Measurements from ENCODE around the gene C2orf78. TPM values are rescaled to one million over a fixed set of nuclear protein-coding genes. Genes with fewer than 3 reads are reported as not detected.
"Not testable (repeated sequence)": the region's sequence is repeated elsewhere in the genome, so short reads cannot be mapped to it uniquely, and the experiment has no call there.

Gene C2orf78
- total RNA-seq, 6 experiments from 2014 or later = 0.07 TPM; not detected in 5

- Histone ChIP-seq H3K9me3 (no peaks in the 10 kb centered on the region), H3K36me3 (peaks cover 0 to 37% (median 18%) of the 10 kb centered on the region in 4 donors), H3K4me3 (no peak overlapping the region), H3K27me3 (no peaks in the 10 kb centered on the region), H3K4me1 (peaks cover 0 to 11% (median 0%) of the 10 kb centered on the region in 4 donors), H3K27ac (no peak overlapping the region)
- intact Hi-C loops (cut with DNase I) = no loop called here
- DNase-seq (no peak), ATAC-seq (no peak)
- no peak for TF ChIP-seq POLR2A (IDR thresholded peaks at IDR 0.05)
- TF ChIP-seq CTCF (IDR thresholded peaks at IDR 0.05) = no peak
- 84% methylated on average over 7 of the region's 8 CpGs for WGBS (ENCODE audit: insufficient coverage, low coverage, low lambda C conversion rate, missing lambda C conversion rate)
Observed at GRCh38 chr2:73776869-73777519, 7.0 kb upstream of the C2orf78 start.

GRCh38 chr2:73778867-73779466, 5.0 kb upstream of the C2orf78 start:
- H3K27ac ChIP-seq = peak overlapping the region in 1 of 3 donors; percentile 83
- peaks cover 0 to 11% (median 0%) of the 10 kb centered on the region in 4 donors for H3K4me1 ChIP-seq
- ATAC-seq; H3K9me3 ChIP-seq; H3K27me3 ChIP-seq; intact Hi-C loops (cut with DNase I); DNase-seq: not testable (repeated sequence)
- H3K4me3 ChIP-seq = peak overlapping the region; percentile 53 to 85 (median 68)
- 67% methylated on average over 15 of the region's 18 CpGs for WGBS (ENCODE audit: insufficient coverage, low coverage, low lambda C conversion rate, missing lambda C conversion rate)
- peaks cover 0 to 17% (median 9%) of the 10 kb centered on the region in 4 donors for H3K36me3 ChIP-seq

- H3K27ac ChIP-seq = peak within 1 kb of the TSS; percentile 76 to 88 (median 83)
- H3K4me3 ChIP-seq = peak within 1 kb of the TSS; percentile 53 to 85 (median 68)
- no peaks in the 10 kb centered on the region for H3K9me3 ChIP-seq
- 0% methylated on average over 4 of the region's 40 CpGs for WGBS (ENCODE audit: insufficient coverage, low coverage, low lambda C conversion rate, missing lambda C conversion rate)
- H3K4me1 ChIP-seq = peaks cover 0 to 11% (median 0%) of the 10 kb centered on the region in 4 donors
- peak; percentile 100 for ATAC-seq
- H3K36me3 ChIP-seq = peaks cover 0 to 11% (median 6%) of the 10 kb centered on the region in 4 donors
- no peaks in the 10 kb centered on the region for H3K27me3 ChIP-seq
- intact Hi-C loops (cut with DNase I) = no loop called here
- DNase-seq = peak; percentile 93 to 96 (median 96)
- TF ChIP-seq CTCF (IDR thresholded peaks at IDR 0.05) (peak; percentile 93 to 97 (median 96)), POLR2A (IDR thresholded peaks at IDR 0.05) (peak; percentile 69)
Observed at GRCh38 chr2:73779467-73780236, 4.3 kb upstream of the C2orf78 start, which contains the start of gene DUSP11. TSS of gene DUSP11 (minus strand) at chr2:73780103. CDS start at chr2:73779974, 129 bp downstream.

- Histone ChIP-seq H3K36me3 (peaks cover 0 to 9% (median 3%) of the 10 kb centered on the region in 4 donors), H3K27me3 (no peaks in the 10 kb centered on the region), H3K4me3 (peak overlapping the region in 2 of 3 donors; percentile 68 to 85), H3K4me1 (peaks cover 0 to 11% (median 0%) of the 10 kb centered on the region in 4 donors), H3K27ac (peak overlapping the region in 1 of 3 donors; percentile 88), H3K9me3 (no peaks in the 10 kb centered on the region)
- ATAC-seq = no peak
- WGBS (ENCODE audit: insufficient coverage, low coverage, low lambda C conversion rate, missing lambda C conversion rate) = 1% methylated on average over 6 of the region's 7 CpGs
- no peak for DNase-seq
- TF ChIP-seq POLR2A (IDR thresholded peaks at IDR 0.05) (no peak), CTCF (IDR thresholded peaks at IDR 0.05) (peak in 1 of 4 donors; percentile 2)
- intact Hi-C loops (cut with DNase I) = no loop called here
Observed at GRCh38 chr2:73780237-73780582, 3.8 kb upstream of the C2orf78 start.

- ATAC-seq; H3K4me1 ChIP-seq; H3K36me3 ChIP-seq; DNase-seq; H3K27me3 ChIP-seq; H3K9me3 ChIP-seq; H3K4me3 ChIP-seq; intact Hi-C loops (cut with DNase I); H3K27ac ChIP-seq: not testable (repeated sequence)
- 75% methylated on average over 15 of the region's 15 CpGs for WGBS (ENCODE audit: insufficient coverage, low coverage, low lambda C conversion rate, missing lambda C conversion rate)
Observed at GRCh38 chr2:73783402-73783801, 581 bp upstream of the C2orf78 start.

Measured in right lobe of liver (tissue), 6 donors.